Breast epithelium (tissue), 3 donors: ENCODE data around the gene PFN1.

ENCODE experiments used
- POLR2A ChIP-seq: fragments of 450-650 bp; IDR thresholded peaks from one replicate; pipeline ENCODE4 v1.6.1; 2016; ENCODE audit warnings: antibody characterized with exemption, mild to moderate bottlenecking, moderate library complexity
- TF ChIP-seq, protein P1 (sequence below), 3 donors: fragments of 450-650 bp; IDR thresholded peaks; one replicate each; pipeline ENCODE4 v1.5.1; 2016 to 2017; ENCODE audit warnings: antibody characterized with exemption in 3 of 3, mild to moderate bottlenecking in 3 of 3, moderate library complexity in 3 of 3

DNA sequence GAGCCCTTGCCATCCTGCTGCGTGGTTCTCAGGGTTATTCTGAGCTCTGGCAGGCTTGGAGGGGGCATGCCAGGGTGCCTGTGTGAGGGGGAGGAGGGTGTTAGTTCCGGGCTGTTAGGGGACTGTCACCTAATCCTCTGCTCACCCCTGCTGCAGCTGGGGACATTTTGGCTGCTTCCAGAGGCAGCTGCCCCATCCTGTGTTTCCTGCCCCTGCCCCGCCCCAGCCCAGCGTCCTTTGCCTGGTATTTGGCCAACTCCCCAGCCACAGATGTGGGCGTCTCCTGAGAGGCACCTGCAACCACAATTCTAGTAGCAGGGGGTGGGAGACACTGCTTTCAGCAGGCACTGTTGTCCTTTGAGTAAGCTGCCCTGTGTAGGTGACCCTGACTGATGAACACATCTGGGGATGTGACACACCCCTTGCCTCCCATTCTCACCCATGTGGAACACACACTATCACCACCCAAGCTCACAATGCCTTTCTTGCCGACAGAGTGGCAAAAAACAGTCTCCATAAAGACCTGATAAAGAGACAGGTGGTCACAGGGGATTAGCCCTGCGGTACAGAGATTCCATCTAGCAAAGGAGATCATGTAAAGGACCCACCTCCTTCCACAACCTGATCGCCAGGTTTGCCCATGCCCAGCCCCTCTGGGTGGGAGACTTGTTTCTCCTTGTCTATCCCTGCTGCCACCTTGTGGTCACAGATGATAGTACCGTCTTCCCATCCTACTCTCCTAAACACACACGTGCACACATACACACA is 45.1 kb downstream of the PFN1 start, which contains the start of gene CHRNE:
- TF ChIP-seq, protein P1, sequence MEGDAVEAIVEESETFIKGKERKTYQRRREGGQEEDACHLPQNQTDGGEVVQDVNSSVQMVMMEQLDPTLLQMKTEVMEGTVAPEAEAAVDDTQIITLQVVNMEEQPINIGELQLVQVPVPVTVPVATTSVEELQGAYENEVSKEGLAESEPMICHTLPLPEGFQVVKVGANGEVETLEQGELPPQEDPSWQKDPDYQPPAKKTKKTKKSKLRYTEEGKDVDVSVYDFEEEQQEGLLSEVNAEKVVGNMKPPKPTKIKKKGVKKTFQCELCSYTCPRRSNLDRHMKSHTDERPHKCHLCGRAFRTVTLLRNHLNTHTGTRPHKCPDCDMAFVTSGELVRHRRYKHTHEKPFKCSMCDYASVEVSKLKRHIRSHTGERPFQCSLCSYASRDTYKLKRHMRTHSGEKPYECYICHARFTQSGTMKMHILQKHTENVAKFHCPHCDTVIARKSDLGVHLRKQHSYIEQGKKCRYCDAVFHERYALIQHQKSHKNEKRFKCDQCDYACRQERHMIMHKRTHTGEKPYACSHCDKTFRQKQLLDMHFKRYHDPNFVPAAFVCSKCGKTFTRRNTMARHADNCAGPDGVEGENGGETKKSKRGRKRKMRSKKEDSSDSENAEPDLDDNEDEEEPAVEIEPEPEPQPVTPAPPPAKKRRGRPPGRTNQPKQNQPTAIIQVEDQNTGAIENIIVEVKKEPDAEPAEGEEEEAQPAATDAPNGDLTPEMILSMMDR (IDR thresholded peaks at IDR 0.05), result peak; percentile 75 to 90 (median 78)
- no peak for TF ChIP-seq POLR2A
